HepG2 (cell line): ENCODE measurements around the gene ARPC5. TPM values are rescaled to one million over a fixed set of nuclear protein-coding genes. Genes with fewer than 3 reads are reported as not detected.

Experiments
- ATAC-seq: fragments of 200-7000 bp; cut with Tn5 transposase; 3 replicates; pipeline ENCODE4 v1.9.1; 2020; ENCODE audit warnings: mild to moderate bottlenecking, moderate library complexity
- BruUV-seq: library from RNA; stranded (reverse); fragments of 400-500 nt; replicated peaks from 2 replicates; lab custom pipeline; 2021; lab: Mats Ljungman, UMichigan
- CTCF ChIA-PET: fragments of 300-600 bp; formaldehyde crosslinking; extraction: SDS; loops from one replicate; lab custom pipeline; 2021; ENCODE audit warnings: low total read pairs, inconsistent platforms, low intra/inter-chr PET ratio; lab: Yijun Ruan, JAX
- POLR2A ChIA-PET: fragments of 350-600 bp; sonication (Branson Sonifier 250); formaldehyde crosslinking; loops from one replicate; lab custom pipeline; 2020; ENCODE audit warnings: antibody characterized with exemption, inconsistent platforms; lab: Yijun Ruan, JAX
- DNase-seq: peaks from one replicate; pipeline ENCODE4 v3.0.0-alpha.2; 2015; ENCODE audit warnings: low spot score
- FAIRE-seq: peaks from 3 replicates; lab custom pipeline; 2011; peaks lifted over from hg19 to GRCh38; lab: Jason Lieb, UNC
- H2AFZ ChIP-seq: one replicate; pipeline ENCODE4 v1.6.1; 2011; ENCODE audit warnings: low read length, inconsistent platforms
- H3K27ac ChIP-seq: fragments of 300-600 bp; 3 replicates; pipeline ENCODE4 v1.8.0; 2011; ENCODE audit warnings: mixed run types, mild to moderate bottlenecking, mixed read lengths, low read length, inconsistent platforms; ENCODE audit not compliant: insufficient read depth; ENCODE audit errors: extremely low read length
- H3K27me3 ChIP-seq, 2 experiments: fragments of 200-600 bp in 1 of 2; 2 replicates in 1 of 2; 3 replicates in 1 of 2; pipeline versions ENCODE4 v1.6.0 to v1.8.0; 2011; ENCODE audit warnings: low read length in 2 of 2, mild to moderate bottlenecking in 2 of 2, moderate library complexity in 2 of 2, inconsistent platforms in 1 of 2; ENCODE audit not compliant: insufficient read depth in 2 of 2, control insufficient read depth in 1 of 2
- H3K36me3 ChIP-seq, 2 experiments: fragments of 200-600 bp in 1 of 2; replicated peaks in 1 of 2; 2 replicates in 1 of 2; 3 replicates in 1 of 2; pipeline versions ENCODE4 v1.5.1 to v1.8.0; 2011; ENCODE audit warnings: low read length in 2 of 2, inconsistent platforms in 1 of 2; ENCODE audit not compliant: insufficient read depth in 2 of 2, control insufficient read depth in 1 of 2
- H3K4me1 ChIP-seq: 2 replicates; pipeline ENCODE4 v1.5.1; 2012; ENCODE audit warnings: low read length, inconsistent platforms; ENCODE audit not compliant: insufficient read depth
- H3K4me2 ChIP-seq: 2 replicates; pipeline ENCODE4 v1.6.0; 2011; ENCODE audit warnings: low read depth, low read length, inconsistent platforms
- H3K4me3 ChIP-seq, 3 experiments: fragments of 200-600 bp in 1 of 3; sonication (generic), shearing (Covaris generic) in 1 of 3; replicated peaks in 1 of 3; 2 replicates each; pipeline ENCODE4 v1.5.1; 2011 to 2016; ENCODE audit warnings: low read length in 3 of 3, inconsistent platforms in 2 of 3, low read depth in 2 of 3, mild to moderate bottlenecking in 2 of 3, control low read depth in 1 of 3, mixed read lengths in 1 of 3; ENCODE audit not compliant: insufficient read depth in 1 of 3
- H3K79me2 ChIP-seq: one replicate; pipeline ENCODE4 v1.6.1; 2011; ENCODE audit warnings: low read length, inconsistent platforms; ENCODE audit not compliant: insufficient read depth
- H3K9ac ChIP-seq: 2 replicates; pipeline ENCODE4 v1.6.0; 2011; ENCODE audit warnings: mild to moderate bottlenecking, low read depth, low read length, inconsistent platforms; ENCODE audit not compliant: insufficient read depth
- H3K9me3 ChIP-seq: 2 replicates; pipeline ENCODE4 v1.5.1; 2012; ENCODE audit warnings: mild to moderate bottlenecking, low read length
- H4K20me1 ChIP-seq: 2 replicates; pipeline ENCODE4 v1.6.0; 2011; ENCODE audit warnings: inconsistent platforms, mild to moderate bottlenecking, low read length, moderate library complexity; ENCODE audit not compliant: insufficient read depth
- CBFB ChIP-seq: sonication (generic); formaldehyde crosslinking; IDR thresholded peaks from 2 replicates; pipeline ENCODE4 v1.4.0; 2020; ENCODE audit warnings: missing genetic modification reagents
- HDAC6 ChIP-seq: fragments of 200-600 bp; sonication (generic); IDR thresholded peaks from 2 replicates; pipeline ENCODE4 v1.7.0; 2017; ENCODE audit warnings: mild to moderate bottlenecking, antibody characterized with exemption, low read length, low read depth
- MAZ ChIP-seq, 2 experiments: sonication (generic) in 1 of 2; formaldehyde crosslinking in 1 of 2; IDR thresholded peaks; 2 replicates each; pipeline versions ENCODE4 v1.5.0 to v1.6.1; 2012 to 2020; ENCODE audit warnings: low read depth in 2 of 2, mild to moderate bottlenecking in 2 of 2, borderline replicate concordance in 1 of 2, improper control_type of control experiment in 1 of 2, low read length in 1 of 2, missing genetic modification reagents in 1 of 2, moderate library complexity in 1 of 2
- NFKBIZ ChIP-seq: IDR thresholded peaks from 2 replicates; pipeline ENCODE4 v1.6.1; 2018; ENCODE audit warnings: missing genetic modification reagents, missing compliant biosample characterization
- NFRKB ChIP-seq: fragments of 450-650 bp; IDR thresholded peaks from 2 replicates; pipeline ENCODE4 v1.6.1; 2017
- NKX3-1 ChIP-seq: sonication (generic); formaldehyde crosslinking; IDR thresholded peaks from 2 replicates; pipeline ENCODE4 v1.5.0; 2020; ENCODE audit warnings: missing genetic modification reagents
- PRPF4 ChIP-seq: fragments of 200-400 bp; formaldehyde crosslinking; IDR thresholded peaks from 2 replicates; pipeline ENCODE4 v1.6.1; 2016; ENCODE audit warnings: low read length, low read depth; ENCODE audit not compliant: poor library complexity, severe bottlenecking
- RNF2 ChIP-seq: fragments of 450-650 bp; conservative IDR thresholded peaks from 2 replicates; pipeline ENCODE4 v1.6.1; 2016; ENCODE audit warnings: low read depth
- ZFP91 ChIP-seq: sonication (generic); formaldehyde crosslinking; IDR thresholded peaks from 2 replicates; pipeline ENCODE4 v1.9.0; 2022; ENCODE audit warnings: missing genetic modification reagents, mild to moderate bottlenecking, borderline replicate concordance
- ZNF468 ChIP-seq: sonication (generic); formaldehyde crosslinking; IDR thresholded peaks from 2 replicates; pipeline ENCODE4 v1.8.0; 2022; ENCODE audit warnings: mild to moderate bottlenecking, moderate library complexity, missing genetic modification reagents
- ZNF644 ChIP-seq: IDR thresholded peaks from 2 replicates; pipeline ENCODE4 v1.6.1; 2016; ENCODE audit warnings: low read depth
- ZNF772 ChIP-seq: sonication (generic); formaldehyde crosslinking; IDR thresholded peaks from 2 replicates; pipeline ENCODE4 v1.5.0; 2020; ENCODE audit warnings: mild to moderate bottlenecking, missing genetic modification reagents
- in situ Hi-C: cut with HindIII; loops from 2 replicates; pipeline ENCODE4 v1.10.0; 2017; ENCODE audit warnings: low pct_unique_long_range_greater_than_20kb; ENCODE audit not compliant: extremely low pct_ligation_motif_present
- intact Hi-C: fragments of 100-400 bp; cut with micrococcal nuclease; formaldehyde crosslinking; loops from one replicate; pipeline ENCODE4 v1.10.0; 2022; ENCODE audit not compliant: unreplicated experiment
- polyA plus RNA-seq, 8 experiments: library from polyadenylated mRNA; depleted of rRNA in 3 of 8; stranded (reverse) in 7 of 8; unstranded in 1 of 8; fragments of >200 nt; fragmentation: Illumina TruSeq in 4 of 8; extraction: Trizol in 4 of 8; gene quantifications; 2 replicates each; pipeline versions ENCODE4 v1.2.1 to v1.2.3, GENCODE V29; 2011 to 2016; ENCODE audit warnings: low read depth in 4 of 8, missing spikeins in 1 of 8, mixed read lengths in 1 of 8; ENCODE audit not compliant: insufficient read depth in 1 of 8
- total RNA-seq, 5 experiments: library from RNA; depleted of rRNA; stranded (reverse); fragments of >200 nt; fragmentation: Illumina TruSeq; extraction: Trizol; gene quantifications; 2 replicates each; pipeline ENCODE4 v1.2.3, GENCODE V29; 2016; ENCODE audit warnings: low read depth in 1 of 5
- TF ChIP-seq, protein P1 (sequence below): sonication (generic); formaldehyde crosslinking; IDR thresholded peaks from 2 replicates; pipeline ENCODE4 v1.9.0; 2021; ENCODE audit warnings: missing genetic modification reagents, mild to moderate bottlenecking, borderline replicate concordance
- TF ChIP-seq, protein P2 (sequence below): sonication (generic); formaldehyde crosslinking; IDR thresholded peaks from 2 replicates; pipeline ENCODE4 v1.5.0; 2020; ENCODE audit warnings: missing genetic modification reagents

The ARPC5 gene
- total and polyA plus RNA-seq, 2 of the 13 experiments (the other 11 are each of a cell fraction or from before 2014, with no cell fraction given): 48.4 to 106 TPM

- Histone ChIP-seq H3K27me3 (peaks cover 1 to 10% of the 10 kb centered on the region in 2 experiments; a peak in 4 of 5 replicates), H3K4me3 (no peak overlapping the region), H3K9me3 (no peaks in the 10 kb centered on the region), H3K4me1 (no peaks in the 10 kb centered on the region)
- CTCF ChIA-PET: no interaction called here
- no peak for DNase-seq
- BruUV-seq: no TSS peak
- ATAC-seq: peak; percentile 31; the same call in 1 of the 3 replicates
- POLR2A ChIA-PET: no interaction called here
- TF ChIP-seq ZNF468 (CRISPR knock-in tag) (no peak), MAZ (IDR thresholded peaks at IDR 0.05; ENCODE audit: borderline replicate concordance, low read depth, low read length) (no peak), MAZ (CRISPR knock-in tag; IDR thresholded peaks at IDR 0.05; ENCODE audit: low read depth) (no peak), ZNF772 (CRISPR knock-in tag) (no peak), NFKBIZ (no peak), HDAC6 (no peak), CBFB (CRISPR knock-in tag) (no peak), ZNF644 (CRISPR knock-in tag) (no peak), RNF2 (no peak), ZFP91 (CRISPR knock-in tag) (no peak), NFRKB (no peak), PRPF4 (no peak), NKX3-1 (CRISPR knock-in tag) (no peak)
- TF ChIP-seq, protein P1, sequence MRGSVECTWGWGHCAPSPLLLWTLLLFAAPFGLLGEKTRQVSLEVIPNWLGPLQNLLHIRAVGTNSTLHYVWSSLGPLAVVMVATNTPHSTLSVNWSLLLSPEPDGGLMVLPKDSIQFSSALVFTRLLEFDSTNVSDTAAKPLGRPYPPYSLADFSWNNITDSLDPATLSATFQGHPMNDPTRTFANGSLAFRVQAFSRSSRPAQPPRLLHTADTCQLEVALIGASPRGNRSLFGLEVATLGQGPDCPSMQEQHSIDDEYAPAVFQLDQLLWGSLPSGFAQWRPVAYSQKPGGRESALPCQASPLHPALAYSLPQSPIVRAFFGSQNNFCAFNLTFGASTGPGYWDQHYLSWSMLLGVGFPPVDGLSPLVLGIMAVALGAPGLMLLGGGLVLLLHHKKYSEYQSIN (CRISPR knock-in tag): no peak
- TF ChIP-seq, protein P2, sequence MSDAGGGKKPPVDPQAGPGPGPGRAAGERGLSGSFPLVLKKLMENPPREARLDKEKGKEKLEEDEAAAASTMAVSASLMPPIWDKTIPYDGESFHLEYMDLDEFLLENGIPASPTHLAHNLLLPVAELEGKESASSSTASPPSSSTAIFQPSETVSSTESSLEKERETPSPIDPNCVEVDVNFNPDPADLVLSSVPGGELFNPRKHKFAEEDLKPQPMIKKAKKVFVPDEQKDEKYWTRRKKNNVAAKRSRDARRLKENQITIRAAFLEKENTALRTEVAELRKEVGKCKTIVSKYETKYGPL (CRISPR knock-in tag): no peak
- TF ChIP-seq, all 625 proteins: peak for 0
- Histone ChIP-seq H3K27ac (no peak overlapping the region), H3K79me2 (no peaks in the 10 kb centered on the region), H3K4me2 (no peak overlapping the region), H3K9ac (no peak overlapping the region), H3K36me3 (no peaks in the 10 kb centered on the region), H4K20me1 (no peaks in the 10 kb centered on the region), H2AFZ (no peak overlapping the region)
- in situ Hi-C loops (no loop called here), intact Hi-C loops (no loop called here)
- FAIRE-seq: no peak
These were observed 46.8 kb downstream of the ARPC5 start for GRCh38 chr1:183588827-183589226.
